HCT116 (cell line): Measurements from ENCODE around the gene METTL27. TPM values are rescaled to one million over a fixed set of nuclear protein-coding genes. Genes with fewer than 3 reads are reported as not detected.

ENCODE experiments used
- ATAC-seq: fragments of 200-7000 bp; cut with Tn5 transposase; 2 replicates; pipeline ENCODE4 v1.9.1; 2020; ENCODE audit warnings: mild to moderate bottlenecking, moderate library complexity
- BruUV-seq: library from RNA; stranded (reverse); fragments of 400-500 nt; replicated peaks from 2 replicates; lab custom pipeline; 2021; lab: Mats Ljungman, UMichigan
- CTCF ChIA-PET: fragments of 300-600 bp; sonication (Branson Sonifier 250); formaldehyde crosslinking; loops from one replicate; lab custom pipeline; 2021; ENCODE audit warnings: antibody characterized with exemption; lab: Charles Lee
- POLR2A ChIA-PET: fragments of 300-600, 350-600 bp; sonication (Branson Sonifier 250); formaldehyde crosslinking; loops from one replicate; lab custom pipeline; 2021; ENCODE audit warnings: antibody characterized with exemption; lab: Charles Lee
- RAD21 ChIA-PET, 2 experiments: fragments of 300-600 bp; sonication (Branson Sonifier 250); formaldehyde crosslinking; loops; one replicate each; lab custom pipeline; 2023; ENCODE audit warnings: low total read pairs in 2 of 2; ENCODE audit not compliant: uncharacterized antibody in 2 of 2, unreplicated experiment in 2 of 2, low non-redundant PET in 1 of 2; lab: Charles Lee
- DNase-seq: peaks from one replicate; pipeline ENCODE4 v3.0.0-alpha.2; 2010; ENCODE audit warnings: low read depth, low spot score
- H2AFZ ChIP-seq: fragments of 200-600 bp; shearing (Covaris generic), sonication (generic); 2 replicates; pipeline ENCODE4 v1.6.1; 2017; ENCODE audit warnings: low read depth, mixed run types, mixed read lengths, antibody characterized with exemption, low read length; ENCODE audit not compliant: poor library complexity, severe bottlenecking
- H3K27ac ChIP-seq: 2 replicates; pipeline ENCODE4 v1.5.1; 2012; ENCODE audit warnings: low read depth, low read length
- H3K27me3 ChIP-seq: fragments of 200-600 bp; sonication (generic); 2 replicates; pipeline ENCODE4 v1.6.1; 2016; ENCODE audit warnings: mixed run types, low read length, mixed read lengths; ENCODE audit not compliant: insufficient read depth
- H3K36me3 ChIP-seq, 2 experiments: fragments of 200-500 bp in 1 of 2; fragments of 200-600 bp in 1 of 2; sonication (Bioruptor generic) in 1 of 2; sonication (generic) in 1 of 2; 2 replicates each; pipeline versions ENCODE4 v1.5.1 to v1.6.1; 2014 to 2016; ENCODE audit warnings: low read length in 2 of 2, inconsistent platforms in 1 of 2, mixed read lengths in 1 of 2, mixed run types in 1 of 2; ENCODE audit not compliant: insufficient read depth in 2 of 2, control insufficient read depth in 1 of 2
- H3K4me1 ChIP-seq, 2 experiments: fragments of 200-600 bp in 1 of 2; sonication (generic) in 1 of 2; 2 replicates each; pipeline versions ENCODE4 v1.5.1 to v1.6.1; 2012 to 2017; ENCODE audit warnings: low read length in 2 of 2, inconsistent platforms in 1 of 2, mild to moderate bottlenecking in 1 of 2, mixed read lengths in 1 of 2, mixed run types in 1 of 2, moderate library complexity in 1 of 2; ENCODE audit not compliant: insufficient read depth in 2 of 2, control insufficient read depth in 1 of 2
- H3K4me2 ChIP-seq: fragments of 200-600 bp; sonication (generic); 2 replicates; pipeline ENCODE4 v1.6.1; 2017; ENCODE audit warnings: mixed run types, low read length, mixed read lengths
- H3K4me3 ChIP-seq, 2 experiments: fragments of 200-600 bp in 1 of 2; sonication (generic) in 1 of 2; replicated peaks in 1 of 2; 2 replicates each; pipeline ENCODE4 v1.5.1; 2011 to 2016; ENCODE audit warnings: low read length in 2 of 2, control low read depth in 1 of 2, low read depth in 1 of 2, mild to moderate bottlenecking in 1 of 2, mixed read lengths in 1 of 2, mixed run types in 1 of 2
- H3K79me2 ChIP-seq: fragments of 200-600 bp; sonication (generic); 2 replicates; pipeline ENCODE4 v1.6.1; 2017; ENCODE audit warnings: mild to moderate bottlenecking, mixed run types, low read length, moderate library complexity, mixed read lengths; ENCODE audit not compliant: insufficient read depth
- H3K9ac ChIP-seq: fragments of 200-600 bp; sonication (generic); 2 replicates; pipeline ENCODE4 v1.6.1; 2016; ENCODE audit warnings: low read length, mixed read lengths
- H3K9me2 ChIP-seq: fragments of 200-600 bp; sonication (generic), shearing (Covaris generic); 2 replicates; pipeline ENCODE4 v1.6.1; 2017; ENCODE audit warnings: mixed run types, mild to moderate bottlenecking, moderate library complexity; ENCODE audit not compliant: insufficient read depth
- H3K9me3 ChIP-seq, 2 experiments: fragments of 200-500 bp in 1 of 2; fragments of 200-600 bp in 1 of 2; sonication (Bioruptor generic) in 1 of 2; sonication (generic) in 1 of 2; 2 replicates each; pipeline ENCODE4 v1.6.1; 2014 to 2017; ENCODE audit warnings: low read length in 2 of 2, mixed read lengths in 2 of 2, inconsistent platforms in 1 of 2, low read depth in 1 of 2, mild to moderate bottlenecking in 1 of 2, mixed run types in 1 of 2, moderate library complexity in 1 of 2; ENCODE audit not compliant: control insufficient read depth in 1 of 2, insufficient read depth in 1 of 2
- H4K20me1 ChIP-seq: fragments of 200-600 bp; sonication (generic), shearing (Covaris generic); 2 replicates; pipeline ENCODE4 v1.6.1; 2017; ENCODE audit warnings: mixed run types, mild to moderate bottlenecking, moderate library complexity; ENCODE audit not compliant: insufficient read depth
- ATF3 ChIP-seq: IDR thresholded peaks from 2 replicates; pipeline ENCODE4 v1.6.1; 2012
- CEBPB ChIP-seq: IDR thresholded peaks from 2 replicates; pipeline ENCODE4 v1.6.1; 2012; ENCODE audit warnings: low read depth
- CTCF ChIP-seq, 3 experiments: fragments of 200-600 bp in 1 of 3; sonication (generic) in 1 of 3; IDR thresholded peaks in 2 of 3; conservative IDR thresholded peaks in 1 of 3; 2 replicates each; pipeline ENCODE4 v1.5.1; 2012 to 2017; ENCODE audit warnings: low read depth in 2 of 3, low read length in 2 of 3, antibody characterized with exemption in 1 of 3, borderline replicate concordance in 1 of 3, control low read depth in 1 of 3, mild to moderate bottlenecking in 1 of 3, mixed read lengths in 1 of 3, mixed run types in 1 of 3, moderate library complexity in 1 of 3; ENCODE audit not compliant: insufficient read depth in 1 of 3
- EZH2 ChIP-seq: fragments of 200-600 bp; sonication (generic); IDR thresholded peaks from 2 replicates; pipeline ENCODE4 v1.6.1; 2017; ENCODE audit warnings: antibody characterized with exemption, mixed run types
- JUND ChIP-seq: IDR thresholded peaks from 2 replicates; pipeline ENCODE4 v1.6.1; 2012
- MAX ChIP-seq: IDR thresholded peaks from 2 replicates; pipeline ENCODE4 v1.6.1; 2012
- POLR2A ChIP-seq: IDR thresholded peaks from 2 replicates; pipeline ENCODE4 v1.7.0; 2011; ENCODE audit warnings: borderline replicate concordance; ENCODE audit not compliant: insufficient read depth, insufficient read length; ENCODE audit errors: extremely low read depth
- POLR2AphosphoS5 ChIP-seq: IDR thresholded peaks from 2 replicates; pipeline ENCODE4 v1.6.1; 2011; ENCODE audit warnings: mild to moderate bottlenecking, low read depth, low read length, moderate library complexity
- RAD21 ChIP-seq: IDR thresholded peaks from 2 replicates; pipeline ENCODE4 v1.6.1; 2012; ENCODE audit warnings: low read depth, mild to moderate bottlenecking
- SIN3A ChIP-seq: IDR thresholded peaks from 2 replicates; pipeline ENCODE4 v1.6.1; 2012; ENCODE audit warnings: low read depth
- SP1 ChIP-seq: IDR thresholded peaks from 2 replicates; pipeline ENCODE4 v1.6.1; 2012; ENCODE audit warnings: low read depth
- TCF7L2 ChIP-seq: IDR thresholded peaks from 2 replicates; pipeline ENCODE4 v1.7.0; 2011; ENCODE audit warnings: borderline replicate concordance, inconsistent platforms; ENCODE audit not compliant: insufficient read depth, insufficient read length; ENCODE audit errors: extremely low read depth
- YY1 ChIP-seq: IDR thresholded peaks from 2 replicates; pipeline ENCODE4 v1.6.1; 2011; ENCODE audit warnings: low read length, low read depth, moderate library complexity, mild to moderate bottlenecking; ENCODE audit not compliant: insufficient replicate concordance; ENCODE audit errors: extremely low read depth
- ZBTB33 ChIP-seq: IDR thresholded peaks from 2 replicates; pipeline ENCODE4 v1.6.1; 2011; ENCODE audit warnings: mild to moderate bottlenecking, low read length, moderate library complexity; ENCODE audit not compliant: insufficient replicate concordance; ENCODE audit errors: extremely low read depth
- ZFX ChIP-seq: fragments of 450-650 bp; IDR thresholded peaks from 2 replicates; pipeline ENCODE4 v1.6.1; 2017
- intact Hi-C: fragments of 100-400 bp; cut with micrococcal nuclease; formaldehyde crosslinking; loops from 2 replicates; pipeline ENCODE4 v1.10.0; 2022
- total RNA-seq: library from RNA; stranded (reverse); gene quantifications from one replicate; pipeline ENCODE4 v1.2.1, GENCODE V29; 2021; ENCODE audit not compliant: unreplicated experiment

Gene METTL27
- total RNA-seq, 1 experiment from 2014 or later = 30.4 TPM

GRCh38 chr7:73823873-73824592 is 18.3 kb downstream of the METTL27 start:
- Histone ChIP-seq H3K4me1 (peaks cover 71 to 85% of the 10 kb centered on the region in 2 experiments), H3K27ac (peak overlapping the region; percentile 82)

More at GRCh38 chr7:73823873-73824592, 18.3 kb downstream of the METTL27 start:
- Histone ChIP-seq H3K4me3 (no peak overlapping the region), H3K79me2 (no peaks in the 10 kb centered on the region; the same call in 1 of the 2 replicates), H4K20me1 (no peaks in the 10 kb centered on the region), H3K4me2 (peak overlapping the region; percentile 94), H3K27me3 (no peaks in the 10 kb centered on the region), H2AFZ (no peak overlapping the region), H3K9ac (peak overlapping the region; percentile 61), H3K36me3 (no peaks in the 10 kb centered on the region), H3K9me2 (no peaks in the 10 kb centered on the region), H3K9me3 (no peaks in the 10 kb centered on the region)
- ChIA-PET CTCF (no interaction called here), RAD21 (no interaction called here), POLR2A (interaction anchor here (1.6 to 3.5 kb wide), 3 partner anchors 9 to 26 kb away, joined by 4 to 30 read pairs (median 8); no protein-coding TSS in a partner anchor)
- intact Hi-C loops = loop anchor here (2.0 kb wide), 1 partner anchor 15 kb away; no protein-coding TSS in a partner anchor
- DNase-seq = no peak
- ATAC-seq = no peak
- no TSS peak for BruUV-seq
- TF ChIP-seq ATF3 (no peak), EZH2 (no peak), TCF7L2 (no peak), ZBTB33 (no peak), YY1 (no peak), JUND (no peak), POLR2AphosphoS5 (no peak), ZFX (no peak), SP1 (no peak), CTCF (IDR thresholded peaks at IDR 0.05 in 2 of 3, conservative IDR thresholded peaks at IDR 0.05 in 1 of 3; ENCODE audit: borderline replicate concordance in 1 of 3, insufficient read depth in 1 of 3, low read depth in 2 of 3, low read length in 2 of 3) (no peak), CEBPB (no peak), MAX (no peak), POLR2A (no peak), RAD21 (no peak), SIN3A (no peak)
